ENCODE results near the gene ZDHHC14.

DNA sequence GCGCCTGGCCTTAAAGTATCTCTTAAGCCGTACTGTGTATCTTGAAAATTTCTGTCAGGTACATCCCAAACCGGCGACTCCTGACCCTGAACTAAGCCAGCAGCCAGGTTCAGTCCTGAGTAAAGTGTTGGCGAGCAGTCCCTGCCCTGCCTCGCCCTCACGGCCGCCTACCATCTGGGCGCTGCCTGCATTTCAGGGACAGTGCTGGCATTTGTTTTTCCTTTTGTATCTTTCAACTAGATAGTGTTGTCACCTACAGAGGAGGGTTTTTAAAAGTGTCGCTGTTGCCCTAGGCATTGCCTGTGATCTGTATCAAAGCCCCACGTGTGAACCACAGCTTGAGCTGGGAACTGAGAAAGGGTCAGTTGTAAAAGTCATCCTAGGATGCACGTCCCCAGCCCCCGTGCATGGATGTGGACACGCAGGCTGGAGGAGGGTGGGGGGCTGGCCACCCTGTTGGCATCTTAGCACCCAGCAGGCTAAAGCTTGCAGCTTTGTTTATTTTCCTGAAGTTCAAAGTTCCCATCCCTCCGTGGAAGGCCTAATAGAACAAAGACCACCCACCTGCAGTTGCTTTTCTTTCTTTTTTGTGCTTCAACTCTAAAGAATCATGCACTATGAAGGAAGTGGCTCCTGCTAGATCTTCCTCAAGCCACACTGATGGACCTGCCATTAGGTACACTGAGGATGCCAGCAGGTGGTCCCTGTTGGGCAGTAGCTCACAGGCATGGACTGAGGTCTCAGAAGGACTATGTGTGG lies 136.8 kb downstream of the ZDHHC14 start:
- TF ChIP-seq, protein P1, sequence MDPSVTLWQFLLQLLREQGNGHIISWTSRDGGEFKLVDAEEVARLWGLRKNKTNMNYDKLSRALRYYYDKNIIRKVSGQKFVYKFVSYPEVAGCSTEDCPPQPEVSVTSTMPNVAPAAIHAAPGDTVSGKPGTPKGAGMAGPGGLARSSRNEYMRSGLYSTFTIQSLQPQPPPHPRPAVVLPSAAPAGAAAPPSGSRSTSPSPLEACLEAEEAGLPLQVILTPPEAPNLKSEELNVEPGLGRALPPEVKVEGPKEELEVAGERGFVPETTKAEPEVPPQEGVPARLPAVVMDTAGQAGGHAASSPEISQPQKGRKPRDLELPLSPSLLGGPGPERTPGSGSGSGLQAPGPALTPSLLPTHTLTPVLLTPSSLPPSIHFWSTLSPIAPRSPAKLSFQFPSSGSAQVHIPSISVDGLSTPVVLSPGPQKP (IDR thresholded peaks at IDR 0.05; ENCODE audit: low read depth, low read length) = no peak
- no peak for TF ChIP-seq RFX5 (IDR thresholded peaks at IDR 0.05)
- TF ChIP-seq JUN (IDR thresholded peaks at IDR 0.05) = no peak
- TF ChIP-seq, protein P2, sequence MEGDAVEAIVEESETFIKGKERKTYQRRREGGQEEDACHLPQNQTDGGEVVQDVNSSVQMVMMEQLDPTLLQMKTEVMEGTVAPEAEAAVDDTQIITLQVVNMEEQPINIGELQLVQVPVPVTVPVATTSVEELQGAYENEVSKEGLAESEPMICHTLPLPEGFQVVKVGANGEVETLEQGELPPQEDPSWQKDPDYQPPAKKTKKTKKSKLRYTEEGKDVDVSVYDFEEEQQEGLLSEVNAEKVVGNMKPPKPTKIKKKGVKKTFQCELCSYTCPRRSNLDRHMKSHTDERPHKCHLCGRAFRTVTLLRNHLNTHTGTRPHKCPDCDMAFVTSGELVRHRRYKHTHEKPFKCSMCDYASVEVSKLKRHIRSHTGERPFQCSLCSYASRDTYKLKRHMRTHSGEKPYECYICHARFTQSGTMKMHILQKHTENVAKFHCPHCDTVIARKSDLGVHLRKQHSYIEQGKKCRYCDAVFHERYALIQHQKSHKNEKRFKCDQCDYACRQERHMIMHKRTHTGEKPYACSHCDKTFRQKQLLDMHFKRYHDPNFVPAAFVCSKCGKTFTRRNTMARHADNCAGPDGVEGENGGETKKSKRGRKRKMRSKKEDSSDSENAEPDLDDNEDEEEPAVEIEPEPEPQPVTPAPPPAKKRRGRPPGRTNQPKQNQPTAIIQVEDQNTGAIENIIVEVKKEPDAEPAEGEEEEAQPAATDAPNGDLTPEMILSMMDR (IDR thresholded peaks at IDR 0.05) = no peak
- TF ChIP-seq RAD21 (conservative IDR thresholded peaks at IDR 0.05 in 1 of 2, IDR thresholded peaks at IDR 0.05 in 1 of 2) = no peak
- no peak for TF ChIP-seq HOXA7 (CRISPR knock-in tag; IDR thresholded peaks at IDR 0.05)
- no peak for TF ChIP-seq POLR2A (IDR thresholded peaks at IDR 0.05; ENCODE audit: low read length)
- no peak for TF ChIP-seq BCL3 (IDR thresholded peaks at IDR 0.05)
- TF ChIP-seq MAZ (IDR thresholded peaks at IDR 0.05; ENCODE audit: borderline replicate concordance, low read depth, low read length) = no peak
- no peak for TF ChIP-seq ZFP36 (IDR thresholded peaks at IDR 0.05; ENCODE audit: borderline replicate concordance, partially characterized antibody)
- no peak for TF ChIP-seq POLR2AphosphoS2 (conservative IDR thresholded peaks at IDR 0.05; ENCODE audit: low read length)
- TF ChIP-seq HMGXB4 (CRISPR knock-in tag; IDR thresholded peaks at IDR 0.05; ENCODE audit: borderline replicate concordance) = no peak
- TF ChIP-seq, protein P3, sequence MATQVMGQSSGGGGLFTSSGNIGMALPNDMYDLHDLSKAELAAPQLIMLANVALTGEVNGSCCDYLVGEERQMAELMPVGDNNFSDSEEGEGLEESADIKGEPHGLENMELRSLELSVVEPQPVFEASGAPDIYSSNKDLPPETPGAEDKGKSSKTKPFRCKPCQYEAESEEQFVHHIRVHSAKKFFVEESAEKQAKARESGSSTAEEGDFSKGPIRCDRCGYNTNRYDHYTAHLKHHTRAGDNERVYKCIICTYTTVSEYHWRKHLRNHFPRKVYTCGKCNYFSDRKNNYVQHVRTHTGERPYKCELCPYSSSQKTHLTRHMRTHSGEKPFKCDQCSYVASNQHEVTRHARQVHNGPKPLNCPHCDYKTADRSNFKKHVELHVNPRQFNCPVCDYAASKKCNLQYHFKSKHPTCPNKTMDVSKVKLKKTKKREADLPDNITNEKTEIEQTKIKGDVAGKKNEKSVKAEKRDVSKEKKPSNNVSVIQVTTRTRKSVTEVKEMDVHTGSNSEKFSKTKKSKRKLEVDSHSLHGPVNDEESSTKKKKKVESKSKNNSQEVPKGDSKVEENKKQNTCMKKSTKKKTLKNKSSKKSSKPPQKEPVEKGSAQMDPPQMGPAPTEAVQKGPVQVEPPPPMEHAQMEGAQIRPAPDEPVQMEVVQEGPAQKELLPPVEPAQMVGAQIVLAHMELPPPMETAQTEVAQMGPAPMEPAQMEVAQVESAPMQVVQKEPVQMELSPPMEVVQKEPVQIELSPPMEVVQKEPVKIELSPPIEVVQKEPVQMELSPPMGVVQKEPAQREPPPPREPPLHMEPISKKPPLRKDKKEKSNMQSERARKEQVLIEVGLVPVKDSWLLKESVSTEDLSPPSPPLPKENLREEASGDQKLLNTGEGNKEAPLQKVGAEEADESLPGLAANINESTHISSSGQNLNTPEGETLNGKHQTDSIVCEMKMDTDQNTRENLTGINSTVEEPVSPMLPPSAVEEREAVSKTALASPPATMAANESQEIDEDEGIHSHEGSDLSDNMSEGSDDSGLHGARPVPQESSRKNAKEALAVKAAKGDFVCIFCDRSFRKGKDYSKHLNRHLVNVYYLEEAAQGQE (IDR thresholded peaks at IDR 0.05) = no peak
- no peak for TF ChIP-seq TP53 (CRISPR knock-in tag; IDR thresholded peaks at IDR 0.05)

Data from A549 (cell line).